Fibroblast of lung (primary cell): ENCODE measurements around the gene DHRS2. TPM values are rescaled to one million over a fixed set of nuclear protein-coding genes. Genes with fewer than 3 reads are reported as not detected.

Experiments used
- DNase-seq, 2 donors: peaks; one replicate each; pipeline versions ENCODE4 v3.0.0 to v3.0.0-alpha.2; 2010; ENCODE audit warnings: low read depth in 2 of 2
- H2AFZ ChIP-seq: 2 replicates; pipeline ENCODE4 v1.5.1; 2012; ENCODE audit warnings: low read length, control low read depth, inconsistent platforms
- H3K27ac ChIP-seq: 2 replicates; pipeline ENCODE4 v1.5.1; 2011; ENCODE audit warnings: low read length, control low read depth; ENCODE audit not compliant: insufficient read depth
- H3K27me3 ChIP-seq: 2 replicates; pipeline ENCODE4 v1.5.1; 2011; ENCODE audit warnings: mild to moderate bottlenecking, low read length; ENCODE audit not compliant: control insufficient read depth, insufficient read depth
- H3K36me3 ChIP-seq: 2 replicates; pipeline ENCODE4 v1.5.1; 2011; ENCODE audit warnings: low read length; ENCODE audit not compliant: control insufficient read depth, insufficient read depth
- H3K4me1 ChIP-seq: 2 replicates; pipeline ENCODE4 v1.5.1; 2011; ENCODE audit warnings: low read length; ENCODE audit not compliant: control insufficient read depth, insufficient read depth; ENCODE audit errors: extremely low read depth
- H3K4me2 ChIP-seq: 2 replicates; pipeline ENCODE4 v1.5.1; 2011; ENCODE audit warnings: low read length, control low read depth; ENCODE audit not compliant: insufficient read depth; ENCODE audit errors: extremely low read depth
- H3K4me3 ChIP-seq, 4 experiments: fragments of 200-600 bp in 1 of 4; sonication (generic) in 1 of 4; replicated peaks in 1 of 4; 2 replicates each; pipeline ENCODE4 v1.5.1; 2011 to 2016; ENCODE audit warnings: low read length in 4 of 4, low read depth in 3 of 4, mild to moderate bottlenecking in 3 of 4, control low read depth in 2 of 4, inconsistent platforms in 1 of 4, mixed read lengths in 1 of 4; ENCODE audit not compliant: insufficient read depth in 1 of 4; ENCODE audit errors: control extremely low read depth in 1 of 4
- H3K79me2 ChIP-seq: 2 replicates; pipeline ENCODE4 v1.5.1; 2012; ENCODE audit warnings: mild to moderate bottlenecking, low read length, inconsistent platforms; ENCODE audit not compliant: control insufficient read depth, insufficient read depth
- H3K9ac ChIP-seq: 2 replicates; pipeline ENCODE4 v1.5.1; 2011; ENCODE audit warnings: mild to moderate bottlenecking, low read length, control low read depth; ENCODE audit not compliant: insufficient read depth
- H3K9me3 ChIP-seq: 2 replicates; pipeline ENCODE4 v1.5.1; 2012; ENCODE audit warnings: low read depth, low read length; ENCODE audit not compliant: control insufficient read depth, insufficient read depth
- H4K20me1 ChIP-seq: 2 replicates; pipeline ENCODE4 v1.5.1; 2011; ENCODE audit warnings: low read length; ENCODE audit not compliant: control insufficient read depth, insufficient read depth; ENCODE audit errors: extremely low read depth
- EZH2 ChIP-seq: IDR thresholded peaks from 2 replicates; pipeline ENCODE4 v1.5.1; 2012; ENCODE audit warnings: low read length, control low read depth, mild to moderate bottlenecking; ENCODE audit errors: missing control alignments
- polyA plus RNA-seq, 2 donors: library from polyadenylated mRNA; depleted of rRNA in 1 of 2; stranded (reverse) in 1 of 2; unstranded in 1 of 2; fragments of >200 nt; gene quantifications; 2 replicates each; pipeline ENCODE4 v1.2.1, GENCODE V29; 2011 to 2012; ENCODE audit warnings: missing spikeins in 1 of 2
- total RNA-seq: library from RNA; depleted of rRNA; stranded (reverse); fragments of >200 nt; gene quantifications from 2 replicates; pipeline ENCODE4 v1.2.1, GENCODE V29; 2014
- TF ChIP-seq, protein P1 (sequence below), 2 donors: IDR thresholded peaks in 1 of 2; conservative IDR thresholded peaks in 1 of 2; 1 replicate in 1 of 2; 2 replicates in 1 of 2; pipeline ENCODE4 v1.5.1; 2011 to 2012; ENCODE audit warnings: low read length in 2 of 2, control low read depth in 1 of 2, inconsistent platforms in 1 of 2, low read depth in 1 of 2, mild to moderate bottlenecking in 1 of 2

DHRS2 gene
- total and polyA plus RNA-seq, 2 donors (not counting 1 experiment from before 2014, with no cell fraction given), result 0.02 TPM; not detected in 1

DNA sequence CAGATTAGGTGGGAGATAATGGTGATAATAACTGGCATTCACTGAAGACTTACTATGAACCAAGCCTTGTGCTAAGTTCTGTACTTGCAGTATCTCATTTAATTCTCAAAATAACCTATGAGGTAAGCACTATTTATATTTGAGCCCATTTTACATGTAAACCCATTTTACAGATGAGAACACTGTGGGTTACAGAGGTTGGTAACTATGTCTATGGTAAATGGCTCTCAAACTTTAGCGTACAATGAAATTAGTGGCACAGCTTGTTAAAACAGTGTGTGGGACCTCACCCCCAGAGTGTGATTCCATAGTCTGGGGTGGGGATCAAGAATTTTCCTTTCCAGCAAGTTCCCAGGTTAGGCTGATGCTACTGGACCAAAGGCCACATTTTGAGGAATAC is 35.4 kb upstream of the DHRS2 start:
- Histone ChIP-seq H3K9me3 (no peaks in the 10 kb centered on the region), H3K36me3 (no peaks in the 10 kb centered on the region), H3K27ac (no peak overlapping the region), H3K9ac (no peak overlapping the region), H3K79me2 (no peaks in the 10 kb centered on the region), H2AFZ (no peak overlapping the region), H3K4me3 (no peak overlapping the region), H3K4me2 (no peak overlapping the region), H4K20me1 (no peaks in the 10 kb centered on the region), H3K27me3 (no peaks in the 10 kb centered on the region), H3K4me1 (no peaks in the 10 kb centered on the region)
- TF ChIP-seq, protein P1, sequence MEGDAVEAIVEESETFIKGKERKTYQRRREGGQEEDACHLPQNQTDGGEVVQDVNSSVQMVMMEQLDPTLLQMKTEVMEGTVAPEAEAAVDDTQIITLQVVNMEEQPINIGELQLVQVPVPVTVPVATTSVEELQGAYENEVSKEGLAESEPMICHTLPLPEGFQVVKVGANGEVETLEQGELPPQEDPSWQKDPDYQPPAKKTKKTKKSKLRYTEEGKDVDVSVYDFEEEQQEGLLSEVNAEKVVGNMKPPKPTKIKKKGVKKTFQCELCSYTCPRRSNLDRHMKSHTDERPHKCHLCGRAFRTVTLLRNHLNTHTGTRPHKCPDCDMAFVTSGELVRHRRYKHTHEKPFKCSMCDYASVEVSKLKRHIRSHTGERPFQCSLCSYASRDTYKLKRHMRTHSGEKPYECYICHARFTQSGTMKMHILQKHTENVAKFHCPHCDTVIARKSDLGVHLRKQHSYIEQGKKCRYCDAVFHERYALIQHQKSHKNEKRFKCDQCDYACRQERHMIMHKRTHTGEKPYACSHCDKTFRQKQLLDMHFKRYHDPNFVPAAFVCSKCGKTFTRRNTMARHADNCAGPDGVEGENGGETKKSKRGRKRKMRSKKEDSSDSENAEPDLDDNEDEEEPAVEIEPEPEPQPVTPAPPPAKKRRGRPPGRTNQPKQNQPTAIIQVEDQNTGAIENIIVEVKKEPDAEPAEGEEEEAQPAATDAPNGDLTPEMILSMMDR (conservative IDR thresholded peaks at IDR 0.05 in 1 of 2, IDR thresholded peaks at IDR 0.05 in 1 of 2; ENCODE audit: low read depth in 1 of 2, low read length in 2 of 2), result no peak
- DNase-seq, result no peak

DNA sequence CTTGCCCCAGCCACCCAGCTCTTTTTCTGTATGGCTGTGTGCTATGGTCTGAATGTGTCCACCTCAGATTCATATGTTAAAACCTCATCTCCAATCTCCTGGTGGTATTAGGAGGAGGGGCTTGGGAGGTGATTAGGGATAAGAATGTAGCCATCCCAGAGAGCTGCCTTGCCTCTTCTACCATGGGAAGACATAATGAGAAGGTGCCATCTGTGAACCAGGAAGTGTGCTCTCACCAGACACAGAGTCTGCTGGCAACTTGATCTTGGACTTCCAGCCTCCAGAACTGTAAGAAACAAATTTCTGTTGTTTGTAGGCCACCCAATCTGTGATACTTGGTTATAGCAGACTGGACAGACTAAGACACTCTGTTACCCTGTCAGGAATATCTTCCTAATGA is 34.7 kb upstream of the DHRS2 start:
- Histone ChIP-seq H3K36me3 (no peaks in the 10 kb centered on the region), H3K79me2 (no peaks in the 10 kb centered on the region), H3K27ac (no peak overlapping the region), H3K4me1 (no peaks in the 10 kb centered on the region), H3K4me2 (no peak overlapping the region), H4K20me1 (no peaks in the 10 kb centered on the region), H2AFZ (no peak overlapping the region), H3K9ac (no peak overlapping the region), H3K9me3 (no peaks in the 10 kb centered on the region), H3K4me3 (no peak overlapping the region), H3K27me3 (no peaks in the 10 kb centered on the region)
- no peak for TF ChIP-seq EZH2
- TF ChIP-seq, protein P1 (conservative IDR thresholded peaks at IDR 0.05 in 1 of 2, IDR thresholded peaks at IDR 0.05 in 1 of 2; ENCODE audit: low read depth in 1 of 2, low read length in 2 of 2), result no peak
- no peak for DNase-seq

DNA sequence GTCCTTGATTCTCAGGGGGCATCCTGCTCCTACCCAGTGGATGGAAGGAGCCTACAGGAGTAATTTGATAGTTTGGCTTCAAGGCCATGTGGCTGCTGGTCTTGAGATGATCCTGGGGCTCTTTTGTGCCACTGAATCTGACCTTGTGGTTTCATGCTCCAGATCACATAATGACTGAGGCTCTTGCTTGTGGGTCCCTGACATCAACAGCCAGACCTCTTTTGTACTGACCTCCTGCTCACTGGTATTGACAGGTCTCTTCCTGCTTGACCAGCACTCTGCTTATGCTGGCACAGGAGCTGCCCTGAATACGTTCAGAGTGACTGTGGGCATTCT is 34.4 kb upstream of the DHRS2 start:
- H2AFZ ChIP-seq, result no peak overlapping the region
- no peak for DNase-seq

More for the DNA sequence above, 34.4 kb upstream of the DHRS2 start:
- H3K79me2 ChIP-seq, result no peaks in the 10 kb centered on the region
- no peaks in the 10 kb centered on the region for H4K20me1 ChIP-seq
- no peak for TF ChIP-seq EZH2
- no peaks in the 10 kb centered on the region for H3K4me1 ChIP-seq
- H3K9me3 ChIP-seq, result no peaks in the 10 kb centered on the region
- no peak overlapping the region for H3K27ac ChIP-seq
- H3K36me3 ChIP-seq, result no peaks in the 10 kb centered on the region
- no peak overlapping the region for H3K9ac ChIP-seq
- no peak overlapping the region for H3K4me2 ChIP-seq
- no peak overlapping the region for H3K4me3 ChIP-seq
- no peaks in the 10 kb centered on the region for H3K27me3 ChIP-seq
